ENCODE measurements around the gene ASXL3. TPM values are rescaled to one million over a fixed set of nuclear protein-coding genes. Genes with fewer than 3 reads are reported as not detected.

Gene ASXL3
- total RNA-seq, 1 experiment from 2014 or later = not detected

- H3K4me2 ChIP-seq (ENCODE audit: low read length) = no peak overlapping the region
- TF ChIP-seq SP1 (IDR thresholded peaks at IDR 0.05; ENCODE audit: low read depth) (no peak), ELF1 (IDR thresholded peaks at IDR 0.05; ENCODE audit: borderline replicate concordance, low read depth) (no peak), ZBTB33 (IDR thresholded peaks at IDR 0.05; ENCODE audit: extremely low read depth, insufficient replicate concordance, low read length) (no peak), YY1 (IDR thresholded peaks at IDR 0.05; ENCODE audit: extremely low read depth, insufficient replicate concordance, low read depth, low read length) (no peak), CEBPB (IDR thresholded peaks at IDR 0.05; ENCODE audit: low read depth) (no peak), EZH2phosphoT487 (IDR thresholded peaks at IDR 0.05; ENCODE audit: borderline replicate concordance) (no peak), FOSL1 (IDR thresholded peaks at IDR 0.05; ENCODE audit: low read depth) (no peak), ZFX (IDR thresholded peaks at IDR 0.05) (no peak), ZNF274 (IDR thresholded peaks at IDR 0.05; ENCODE audit: low read depth, low read length) (no peak), EGR1 (IDR thresholded peaks at IDR 0.05; ENCODE audit: low read depth) (no peak), CBX3 (IDR thresholded peaks at IDR 0.05; ENCODE audit: low read depth) (no peak), CTCF (IDR thresholded peaks at IDR 0.05 in 2 of 3, conservative IDR thresholded peaks at IDR 0.05 in 1 of 3; ENCODE audit: borderline replicate concordance in 1 of 3, insufficient read depth in 1 of 3, low read depth in 2 of 3, low read length in 2 of 3) (no peak)
- TF ChIP-seq, protein P1, sequence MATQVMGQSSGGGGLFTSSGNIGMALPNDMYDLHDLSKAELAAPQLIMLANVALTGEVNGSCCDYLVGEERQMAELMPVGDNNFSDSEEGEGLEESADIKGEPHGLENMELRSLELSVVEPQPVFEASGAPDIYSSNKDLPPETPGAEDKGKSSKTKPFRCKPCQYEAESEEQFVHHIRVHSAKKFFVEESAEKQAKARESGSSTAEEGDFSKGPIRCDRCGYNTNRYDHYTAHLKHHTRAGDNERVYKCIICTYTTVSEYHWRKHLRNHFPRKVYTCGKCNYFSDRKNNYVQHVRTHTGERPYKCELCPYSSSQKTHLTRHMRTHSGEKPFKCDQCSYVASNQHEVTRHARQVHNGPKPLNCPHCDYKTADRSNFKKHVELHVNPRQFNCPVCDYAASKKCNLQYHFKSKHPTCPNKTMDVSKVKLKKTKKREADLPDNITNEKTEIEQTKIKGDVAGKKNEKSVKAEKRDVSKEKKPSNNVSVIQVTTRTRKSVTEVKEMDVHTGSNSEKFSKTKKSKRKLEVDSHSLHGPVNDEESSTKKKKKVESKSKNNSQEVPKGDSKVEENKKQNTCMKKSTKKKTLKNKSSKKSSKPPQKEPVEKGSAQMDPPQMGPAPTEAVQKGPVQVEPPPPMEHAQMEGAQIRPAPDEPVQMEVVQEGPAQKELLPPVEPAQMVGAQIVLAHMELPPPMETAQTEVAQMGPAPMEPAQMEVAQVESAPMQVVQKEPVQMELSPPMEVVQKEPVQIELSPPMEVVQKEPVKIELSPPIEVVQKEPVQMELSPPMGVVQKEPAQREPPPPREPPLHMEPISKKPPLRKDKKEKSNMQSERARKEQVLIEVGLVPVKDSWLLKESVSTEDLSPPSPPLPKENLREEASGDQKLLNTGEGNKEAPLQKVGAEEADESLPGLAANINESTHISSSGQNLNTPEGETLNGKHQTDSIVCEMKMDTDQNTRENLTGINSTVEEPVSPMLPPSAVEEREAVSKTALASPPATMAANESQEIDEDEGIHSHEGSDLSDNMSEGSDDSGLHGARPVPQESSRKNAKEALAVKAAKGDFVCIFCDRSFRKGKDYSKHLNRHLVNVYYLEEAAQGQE (IDR thresholded peaks at IDR 0.05; ENCODE audit: low read depth) = no peak
- POLR2A ChIA-PET = no interaction called here
- RAD21 ChIA-PET (ENCODE audit: low non-redundant PET in 1 of 2, low total read pairs in 2 of 2, uncharacterized antibody in 2 of 2, unreplicated experiment in 2 of 2) = no interaction called here
- intact Hi-C loops (cut with micrococcal nuclease) = no loop called here
- no peak overlapping the region for H2AFZ ChIP-seq (ENCODE audit: low read depth, low read length, poor library complexity, severe bottlenecking)
- no peaks in the 10 kb centered on the region for H3K79me2 ChIP-seq (ENCODE audit: insufficient read depth, low read length)
- no peak overlapping the region for H3K27ac ChIP-seq (ENCODE audit: low read depth, low read length)
- H3K4me3 ChIP-seq (replicated peaks in 1 of 2; ENCODE audit: low read depth in 1 of 2, low read length in 2 of 2) = no peak overlapping the region
- BruUV-seq (replicated peaks) = no TSS peak
- H3K9me2 ChIP-seq (ENCODE audit: insufficient read depth) = no peaks in the 10 kb centered on the region
- DNase-seq (ENCODE audit: low read depth, low spot score) = no peak
- H3K27me3 ChIP-seq (ENCODE audit: insufficient read depth, low read length) = no peaks in the 10 kb centered on the region
- H3K4me1 ChIP-seq (ENCODE audit: control insufficient read depth in 1 of 2, insufficient read depth in 2 of 2, low read length in 2 of 2) = no peaks in the 10 kb centered on the region
- peaks cover 0 to 10% of the 10 kb centered on the region in 2 experiments; a peak in 2 of 4 replicates for H3K9me3 ChIP-seq (ENCODE audit: control insufficient read depth in 1 of 2, insufficient read depth in 1 of 2, low read depth in 1 of 2, low read length in 2 of 2)
- H3K9ac ChIP-seq (ENCODE audit: low read length) = no peak overlapping the region
- CTCF ChIA-PET = no interaction called here
- no peaks in the 10 kb centered on the region for H4K20me1 ChIP-seq (ENCODE audit: insufficient read depth)
- no peaks in the 10 kb centered on the region for H3K36me3 ChIP-seq (ENCODE audit: control insufficient read depth in 1 of 2, insufficient read depth in 2 of 2, low read length in 2 of 2)
- no peak for ATAC-seq
Observed at GRCh38 chr18:33573193-33573592, 4.8 kb upstream of the ASXL3 start.

All from HCT116 (cell line).